Fibroblast of lung (primary cell): ENCODE data around the gene DENND1A. TPM values are rescaled to one million over a fixed set of nuclear protein-coding genes. Genes with fewer than 3 reads are reported as not detected.

Experiments used
- DNase-seq, 2 donors: peaks; one replicate each; pipeline versions ENCODE4 v3.0.0 to v3.0.0-alpha.2; 2010; ENCODE audit warnings: low read depth in 2 of 2
- H2AFZ ChIP-seq: 2 replicates; pipeline ENCODE4 v1.5.1; 2012; ENCODE audit warnings: low read length, control low read depth, inconsistent platforms
- H3K27ac ChIP-seq: 2 replicates; pipeline ENCODE4 v1.5.1; 2011; ENCODE audit warnings: low read length, control low read depth; ENCODE audit not compliant: insufficient read depth
- H3K27me3 ChIP-seq: 2 replicates; pipeline ENCODE4 v1.5.1; 2011; ENCODE audit warnings: mild to moderate bottlenecking, low read length; ENCODE audit not compliant: control insufficient read depth, insufficient read depth
- H3K36me3 ChIP-seq: 2 replicates; pipeline ENCODE4 v1.5.1; 2011; ENCODE audit warnings: low read length; ENCODE audit not compliant: control insufficient read depth, insufficient read depth
- H3K4me1 ChIP-seq: 2 replicates; pipeline ENCODE4 v1.5.1; 2011; ENCODE audit warnings: low read length; ENCODE audit not compliant: control insufficient read depth, insufficient read depth; ENCODE audit errors: extremely low read depth
- H3K4me2 ChIP-seq: 2 replicates; pipeline ENCODE4 v1.5.1; 2011; ENCODE audit warnings: low read length, control low read depth; ENCODE audit not compliant: insufficient read depth; ENCODE audit errors: extremely low read depth
- H3K4me3 ChIP-seq, 4 experiments: fragments of 200-600 bp in 1 of 4; sonication (generic) in 1 of 4; replicated peaks in 1 of 4; 2 replicates each; pipeline ENCODE4 v1.5.1; 2011 to 2016; ENCODE audit warnings: low read length in 4 of 4, low read depth in 3 of 4, mild to moderate bottlenecking in 3 of 4, control low read depth in 2 of 4, inconsistent platforms in 1 of 4, mixed read lengths in 1 of 4; ENCODE audit not compliant: insufficient read depth in 1 of 4; ENCODE audit errors: control extremely low read depth in 1 of 4
- H3K79me2 ChIP-seq: 2 replicates; pipeline ENCODE4 v1.5.1; 2012; ENCODE audit warnings: mild to moderate bottlenecking, low read length, inconsistent platforms; ENCODE audit not compliant: control insufficient read depth, insufficient read depth
- H3K9ac ChIP-seq: 2 replicates; pipeline ENCODE4 v1.5.1; 2011; ENCODE audit warnings: mild to moderate bottlenecking, low read length, control low read depth; ENCODE audit not compliant: insufficient read depth
- H3K9me3 ChIP-seq: 2 replicates; pipeline ENCODE4 v1.5.1; 2012; ENCODE audit warnings: low read depth, low read length; ENCODE audit not compliant: control insufficient read depth, insufficient read depth
- H4K20me1 ChIP-seq: 2 replicates; pipeline ENCODE4 v1.5.1; 2011; ENCODE audit warnings: low read length; ENCODE audit not compliant: control insufficient read depth, insufficient read depth; ENCODE audit errors: extremely low read depth
- CTCF ChIP-seq, 2 donors: IDR thresholded peaks in 1 of 2; conservative IDR thresholded peaks in 1 of 2; 1 replicate in 1 of 2; 2 replicates in 1 of 2; pipeline ENCODE4 v1.5.1; 2011 to 2012; ENCODE audit warnings: low read length in 2 of 2, control low read depth in 1 of 2, inconsistent platforms in 1 of 2, low read depth in 1 of 2, mild to moderate bottlenecking in 1 of 2
- EZH2 ChIP-seq: IDR thresholded peaks from 2 replicates; pipeline ENCODE4 v1.5.1; 2012; ENCODE audit warnings: low read length, control low read depth, mild to moderate bottlenecking; ENCODE audit errors: missing control alignments
- polyA plus RNA-seq, 2 donors: library from polyadenylated mRNA; depleted of rRNA in 1 of 2; stranded (reverse) in 1 of 2; unstranded in 1 of 2; fragments of >200 nt; gene quantifications; 2 replicates each; pipeline ENCODE4 v1.2.1, GENCODE V29; 2011 to 2012; ENCODE audit warnings: missing spikeins in 1 of 2
- total RNA-seq: library from RNA; depleted of rRNA; stranded (reverse); fragments of >200 nt; gene quantifications from 2 replicates; pipeline ENCODE4 v1.2.1, GENCODE V29; 2014

DENND1A gene
- total and polyA plus RNA-seq, 2 donors (not counting 1 experiment from before 2014, with no cell fraction given): 13.0 to 18.3 TPM

GRCh38 chr9:123418506-123418905 is 511.4 kb downstream of the DENND1A start:
- no peak overlapping the region for H3K4me3 ChIP-seq

GRCh38 chr9:123418052-123418430 is 511.9 kb downstream of the DENND1A start:
- no peak for TF ChIP-seq CTCF (conservative IDR thresholded peaks at IDR 0.05 in 1 of 2, IDR thresholded peaks at IDR 0.05 in 1 of 2; ENCODE audit: low read depth in 1 of 2, low read length in 2 of 2)
- no peak for TF ChIP-seq EZH2
- no peaks in the 10 kb centered on the region for H3K79me2 ChIP-seq
- H3K4me2 ChIP-seq: no peak overlapping the region
- H3K4me3 ChIP-seq: no peak overlapping the region
- H3K36me3 ChIP-seq: no peaks in the 10 kb centered on the region
- no peak overlapping the region for H3K9ac ChIP-seq
- H3K4me1 ChIP-seq: no peaks in the 10 kb centered on the region
- H4K20me1 ChIP-seq: no peaks in the 10 kb centered on the region
- H2AFZ ChIP-seq: no peak overlapping the region
- no peak for DNase-seq
- no peak overlapping the region for H3K27ac ChIP-seq
- no peaks in the 10 kb centered on the region for H3K27me3 ChIP-seq
- H3K9me3 ChIP-seq: no peaks in the 10 kb centered on the region

More at GRCh38 chr9:123418506-123418905, 511.4 kb downstream of the DENND1A start:
- no peak overlapping the region for H3K9ac ChIP-seq
- no peak overlapping the region for H3K4me2 ChIP-seq
- H4K20me1 ChIP-seq: no peaks in the 10 kb centered on the region
- H2AFZ ChIP-seq: no peak overlapping the region
- H3K27me3 ChIP-seq: no peaks in the 10 kb centered on the region
- TF ChIP-seq CTCF (conservative IDR thresholded peaks at IDR 0.05 in 1 of 2, IDR thresholded peaks at IDR 0.05 in 1 of 2; ENCODE audit: low read depth in 1 of 2, low read length in 2 of 2) (no peak), EZH2 (no peak)
- H3K36me3 ChIP-seq: no peaks in the 10 kb centered on the region
- H3K79me2 ChIP-seq: no peaks in the 10 kb centered on the region
- H3K4me1 ChIP-seq: no peaks in the 10 kb centered on the region
- no peak for DNase-seq
- no peak overlapping the region for H3K27ac ChIP-seq
- H3K9me3 ChIP-seq: no peaks in the 10 kb centered on the region

GRCh38 chr9:123417289-123418051 is 512.5 kb downstream of the DENND1A start:
- H3K27ac ChIP-seq: no peak overlapping the region
- H3K79me2 ChIP-seq: no peaks in the 10 kb centered on the region
- no peak overlapping the region for H3K4me3 ChIP-seq
- H4K20me1 ChIP-seq: no peaks in the 10 kb centered on the region
- H3K9me3 ChIP-seq: no peaks in the 10 kb centered on the region
- no peaks in the 10 kb centered on the region for H3K27me3 ChIP-seq
- no peaks in the 10 kb centered on the region for H3K4me1 ChIP-seq
- no peak overlapping the region for H3K9ac ChIP-seq
- H3K36me3 ChIP-seq: no peaks in the 10 kb centered on the region
- TF ChIP-seq CTCF (conservative IDR thresholded peaks at IDR 0.05 in 1 of 2, IDR thresholded peaks at IDR 0.05 in 1 of 2; ENCODE audit: low read depth in 1 of 2, low read length in 2 of 2) (no peak), EZH2 (no peak)
- no peak for DNase-seq
- no peak overlapping the region for H3K4me2 ChIP-seq
- no peak overlapping the region for H2AFZ ChIP-seq
